Loucy (cell line): ENCODE data around the gene TRAF3.

Experiments used
- CTCF ChIP-seq: fragments of 200-600 bp; sonication (generic); conservative IDR thresholded peaks from 2 replicates; pipeline ENCODE4 v1.5.1; 2014; ENCODE audit warnings: mild to moderate bottlenecking, antibody characterized with exemption, low read length
- EZH2phosphoT487 ChIP-seq: fragments of 200-600 bp; IDR thresholded peaks from 2 replicates; pipeline ENCODE4 v1.6.1; 2018; ENCODE audit warnings: antibody characterized with exemption, mild to moderate bottlenecking, moderate library complexity, borderline replicate concordance

- TF ChIP-seq CTCF (no peak), EZH2phosphoT487 (no peak)
Measured at GRCh38 chr14:102770147-102771123, 6.8 kb upstream of the TRAF3 start.
